Lower leg skin (tissue), 4 donors: ENCODE results near the gene TMEM17. TPM values are rescaled to one million over a fixed set of nuclear protein-coding genes. Genes with fewer than 3 reads are reported as not detected.

ENCODE experiments used
- DNase-seq, 2 donors: peaks; one replicate each; pipeline ENCODE4 v3.0.0-alpha.2; 2019; ENCODE audit warnings: low spot score in 2 of 2
- H3K4me3 ChIP-seq: fragments of 200-600 bp; sonication (generic); 2 replicates; pipeline ENCODE4 v1.5.1; 2017; ENCODE audit warnings: mild to moderate bottlenecking, low read depth; ENCODE audit not compliant: poor library complexity, severe bottlenecking
- CTCF ChIP-seq, 3 donors: fragments of 450-650 bp; IDR thresholded peaks; one replicate each; pipeline ENCODE4 v1.5.1; 2016; ENCODE audit warnings: antibody characterized with exemption in 3 of 3, mild to moderate bottlenecking in 3 of 3, moderate library complexity in 2 of 3
- POLR2A ChIP-seq, 2 donors: fragments of 450-650 bp; IDR thresholded peaks; one replicate each; pipeline ENCODE4 v1.6.1; 2016 to 2017; ENCODE audit warnings: antibody characterized with exemption in 2 of 2, mild to moderate bottlenecking in 1 of 2, moderate library complexity in 1 of 2
- WGBS, 2 donors: methylation state at CpG; one replicate each; pipeline ENCODE4 v1.1.5; 2018; 5-methylcytosine and 5-hydroxymethylcytosine counted together
- intact Hi-C: fragments of 100-400 bp; cut with DNase I; formaldehyde crosslinking; loops from one replicate; pipeline ENCODE4 v1.15.0; 2023; ENCODE audit warnings: low total_unique reads
- total RNA-seq, 4 donors: library from RNA; depleted of rRNA; stranded (reverse); fragments of >200 nt; gene quantifications; one replicate each; pipeline ENCODE4 v1.1.0, GENCODE V29; 2016

Gene TMEM17
- total RNA-seq, 4 donors from 2014 or later = 0.80 to 8.6 (median 1.9) TPM

- no peak for TF ChIP-seq POLR2A (IDR thresholded peaks at IDR 0.05)
- TF ChIP-seq CTCF (IDR thresholded peaks at IDR 0.05) = no peak
- H3K4me3 ChIP-seq = no peak overlapping the region
- DNase-seq = no peak
- intact Hi-C loops = no loop called here
- 83 to 84% methylated on average over 6 of the region's 6 CpGs for WGBS, 2 donors
Observed at GRCh38 chr2:62504657-62505056, 1.3 kb downstream of the TMEM17 start.

GRCh38 chr2:62501794-62502500 lies 4.0 kb downstream of the TMEM17 start:
- no peak for DNase-seq
- TF ChIP-seq CTCF (IDR thresholded peaks at IDR 0.05) = no peak
- TF ChIP-seq POLR2A (IDR thresholded peaks at IDR 0.05) = no peak
- WGBS, 2 donors = 78 to 80% methylated on average over 4 of the region's 4 CpGs
- no peak overlapping the region for H3K4me3 ChIP-seq
- intact Hi-C loops = no loop called here

- WGBS, 2 donors = 93% methylated on average over 3 of the region's 3 CpGs
- no peak for DNase-seq
- intact Hi-C loops = no loop called here
- H3K4me3 ChIP-seq = no peak overlapping the region
- TF ChIP-seq CTCF (IDR thresholded peaks at IDR 0.05) (no peak), POLR2A (IDR thresholded peaks at IDR 0.05) (no peak)
Observed at GRCh38 chr2:62501069-62501468, 4.9 kb downstream of the TMEM17 start.

GRCh38 chr2:62499430-62500060 lies 6.5 kb downstream of the TMEM17 start:
- no peak overlapping the region for H3K4me3 ChIP-seq
- 92 to 94% methylated on average over 2 of the region's 2 CpGs for WGBS, 2 donors
- intact Hi-C loops = no loop called here
- no peak for TF ChIP-seq POLR2A (IDR thresholded peaks at IDR 0.05)
- TF ChIP-seq CTCF (IDR thresholded peaks at IDR 0.05) = no peak
- DNase-seq = no peak

GRCh38 chr2:62498739-62499138 lies 7.3 kb downstream of the TMEM17 start:
- no peak overlapping the region for H3K4me3 ChIP-seq
- DNase-seq = no peak
- intact Hi-C loops = no loop called here
- TF ChIP-seq CTCF (IDR thresholded peaks at IDR 0.05) (no peak), POLR2A (IDR thresholded peaks at IDR 0.05) (no peak)
